Fibroblast of pulmonary artery (primary cell): Measurements from ENCODE around the gene CCDC7.
"Not testable (repeated sequence)": the region's sequence is repeated elsewhere in the genome, so short reads cannot be mapped to it uniquely, and the experiment has no call there.

ENCODE experiments used
- DNase-seq: peaks from one replicate; pipeline ENCODE4 v3.0.0-alpha.2; 2010; ENCODE audit warnings: low read depth
- H3K4me3 ChIP-seq: replicated peaks from 2 replicates; pipeline ENCODE4 v1.5.1; 2011; ENCODE audit warnings: low read depth, mild to moderate bottlenecking, control low read depth, low read length, moderate library complexity
- TF ChIP-seq, protein P1 (sequence below): IDR thresholded peaks from 2 replicates; pipeline ENCODE4 v1.5.1; 2011; ENCODE audit warnings: mild to moderate bottlenecking, control low read depth, low read length, inconsistent platforms; ENCODE audit errors: missing control alignments

CCDC7 gene

GRCh38 chr10:32445740-32446535, at the start of gene CCDC7:
CCDC7 (plus strand) TSS chr10:32446140; CDS start chr10:32451643, 5,503 bp downstream.
- peak within 1 kb of the TSS; percentile 65 for H3K4me3 ChIP-seq
- TF ChIP-seq, protein P1, sequence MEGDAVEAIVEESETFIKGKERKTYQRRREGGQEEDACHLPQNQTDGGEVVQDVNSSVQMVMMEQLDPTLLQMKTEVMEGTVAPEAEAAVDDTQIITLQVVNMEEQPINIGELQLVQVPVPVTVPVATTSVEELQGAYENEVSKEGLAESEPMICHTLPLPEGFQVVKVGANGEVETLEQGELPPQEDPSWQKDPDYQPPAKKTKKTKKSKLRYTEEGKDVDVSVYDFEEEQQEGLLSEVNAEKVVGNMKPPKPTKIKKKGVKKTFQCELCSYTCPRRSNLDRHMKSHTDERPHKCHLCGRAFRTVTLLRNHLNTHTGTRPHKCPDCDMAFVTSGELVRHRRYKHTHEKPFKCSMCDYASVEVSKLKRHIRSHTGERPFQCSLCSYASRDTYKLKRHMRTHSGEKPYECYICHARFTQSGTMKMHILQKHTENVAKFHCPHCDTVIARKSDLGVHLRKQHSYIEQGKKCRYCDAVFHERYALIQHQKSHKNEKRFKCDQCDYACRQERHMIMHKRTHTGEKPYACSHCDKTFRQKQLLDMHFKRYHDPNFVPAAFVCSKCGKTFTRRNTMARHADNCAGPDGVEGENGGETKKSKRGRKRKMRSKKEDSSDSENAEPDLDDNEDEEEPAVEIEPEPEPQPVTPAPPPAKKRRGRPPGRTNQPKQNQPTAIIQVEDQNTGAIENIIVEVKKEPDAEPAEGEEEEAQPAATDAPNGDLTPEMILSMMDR: peak; percentile 26
- peak; percentile 89 for DNase-seq

DNA sequence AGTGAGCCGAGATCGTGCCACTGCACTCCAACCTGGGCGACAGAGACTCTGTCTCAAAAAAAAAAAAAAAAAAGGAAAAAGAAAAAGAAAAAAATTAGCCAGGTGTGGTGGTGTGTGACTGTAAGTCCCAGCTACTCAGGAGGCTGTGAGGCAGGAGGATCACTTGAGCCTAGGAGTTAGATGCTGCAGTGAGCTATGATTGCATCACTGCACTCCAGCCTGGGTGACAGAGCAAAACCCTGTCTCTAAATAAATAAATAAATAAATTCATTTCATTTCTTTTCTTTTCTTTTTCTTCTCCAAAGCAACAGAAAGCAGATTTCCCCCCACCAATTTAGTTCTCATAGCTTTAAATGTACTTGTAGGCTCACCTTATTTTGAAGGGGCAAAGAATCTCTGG, 48.8 kb upstream of the CCDC7 start:
- not testable (repeated sequence) for H3K4me3 ChIP-seq, DNase-seq

DNA sequence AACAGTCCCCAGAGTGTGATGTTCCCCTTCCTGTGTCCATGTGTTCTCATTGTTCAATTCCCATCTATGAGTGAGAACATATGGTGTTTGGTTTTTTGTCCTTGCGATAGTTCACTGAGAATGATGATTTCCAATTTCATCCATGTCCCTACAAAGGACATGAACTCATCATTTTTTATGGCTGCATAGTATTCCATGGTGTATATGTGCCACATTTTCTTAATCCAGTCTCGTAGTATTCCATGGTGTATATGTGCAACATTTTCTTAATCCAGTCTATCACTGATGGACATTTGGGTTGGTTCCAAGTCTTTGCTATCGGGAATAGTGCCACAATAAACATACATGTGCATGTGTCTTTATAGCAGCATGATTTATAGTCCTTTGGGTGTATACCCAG, 46.2 kb upstream of the CCDC7 start:
- not testable (repeated sequence) for H3K4me3 ChIP-seq, DNase-seq

DNA sequence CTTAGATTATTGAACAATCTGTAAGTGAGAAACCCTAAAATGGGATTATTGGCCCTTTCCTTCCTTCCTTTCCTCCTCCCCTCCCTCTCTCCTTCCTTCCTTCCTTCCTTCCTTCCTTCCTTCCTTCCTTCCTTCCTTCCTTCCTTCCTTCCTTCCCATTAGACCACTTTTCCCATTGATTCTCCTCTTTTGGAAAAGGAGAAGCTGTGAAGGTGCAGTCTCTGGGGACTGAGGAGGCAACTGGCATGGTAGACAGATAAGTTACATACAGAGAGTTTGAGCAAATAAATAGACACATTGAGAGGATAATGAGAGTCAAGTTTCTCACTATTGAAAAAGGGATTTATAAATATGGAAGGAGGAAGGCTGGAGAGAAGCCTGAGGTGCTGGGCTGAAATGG, 45.0 kb upstream of the CCDC7 start:
- TF ChIP-seq, protein P1: no peak
- no peak overlapping the region for H3K4me3 ChIP-seq
- no peak for DNase-seq

GRCh38 chr10:32402499-32402898, 43.4 kb upstream of the CCDC7 start:
- TF ChIP-seq, protein P1: no peak
- DNase-seq: no peak
- H3K4me3 ChIP-seq: no peak overlapping the region

DNA sequence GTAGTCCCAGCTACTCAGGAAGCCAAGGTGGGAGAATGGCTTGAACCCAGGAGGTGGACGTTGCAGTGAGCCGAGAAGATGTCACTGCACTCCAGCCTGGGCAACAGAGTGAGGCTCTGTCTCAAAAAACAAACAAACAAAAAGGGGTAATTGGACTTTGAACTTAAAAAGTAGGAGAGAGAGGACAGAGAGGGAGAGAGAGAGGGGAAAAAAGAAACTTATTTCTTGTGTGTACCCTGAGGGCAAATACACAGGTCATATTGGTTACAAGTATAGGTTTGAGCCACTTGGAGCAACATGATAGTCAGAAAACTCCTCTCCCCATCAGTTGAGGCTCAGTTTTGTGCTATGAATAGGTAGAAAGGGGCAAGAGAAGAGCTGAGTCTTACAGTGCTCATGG, 42.8 kb upstream of the CCDC7 start:
- no peak overlapping the region for H3K4me3 ChIP-seq
- DNase-seq: no peak
- TF ChIP-seq, protein P1: no peak

DNA sequence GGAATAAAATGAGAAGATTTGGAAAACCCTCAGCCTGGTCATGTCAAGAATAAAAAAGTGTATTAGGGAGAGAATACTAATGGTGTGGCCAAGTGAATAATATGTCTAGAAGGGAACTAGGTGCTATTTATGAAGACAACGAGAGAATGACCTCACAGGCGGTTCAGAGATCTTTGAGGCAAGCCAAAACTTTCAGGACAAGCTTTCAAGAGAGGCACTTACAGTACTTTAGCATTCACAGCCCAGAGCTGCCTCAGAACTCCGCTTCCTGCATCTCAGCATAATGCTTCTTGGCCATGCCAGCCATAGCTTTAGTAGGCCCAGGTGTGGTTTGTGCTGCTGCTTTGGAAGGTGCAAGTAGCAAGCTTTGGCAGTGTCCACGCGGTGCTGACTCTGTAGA, 37.2 kb upstream of the CCDC7 start:
- TF ChIP-seq, protein P1: no peak
- no peak for DNase-seq
- H3K4me3 ChIP-seq: no peak overlapping the region

DNA sequence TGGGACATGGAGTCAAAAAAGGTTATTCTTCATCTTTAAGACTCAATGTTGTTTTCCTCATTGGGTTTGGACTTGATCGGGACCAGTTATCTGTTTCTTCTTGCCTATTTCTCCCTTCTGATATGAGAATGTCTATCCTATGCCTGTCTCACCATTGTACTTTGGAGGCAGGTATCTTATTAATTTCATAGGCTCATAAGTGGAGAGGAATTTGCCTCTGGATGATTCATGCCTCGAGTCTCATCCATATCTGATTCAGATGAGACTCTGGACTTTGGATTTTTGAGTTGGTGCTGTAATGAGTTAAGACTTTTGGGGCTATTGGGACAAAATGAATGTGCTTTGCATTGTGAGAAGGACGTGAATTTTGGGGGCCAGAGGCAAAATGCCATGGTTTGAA, 36.2 kb upstream of the CCDC7 start:
- H3K4me3 ChIP-seq: no peak overlapping the region
- no peak for DNase-seq
- TF ChIP-seq, protein P1: no peak
